Measurements from ENCODE around the gene GXYLT2. TPM values are rescaled to one million over a fixed set of nuclear protein-coding genes. Genes with fewer than 3 reads are reported as not detected.

The GXYLT2 gene
- total and polyA plus RNA-seq, 10 of the 15 experiments (the other 5 are each of a cell fraction or from before 2014, with no cell fraction given): 0.27 to 2.6 (median 0.78) TPM

DNA sequence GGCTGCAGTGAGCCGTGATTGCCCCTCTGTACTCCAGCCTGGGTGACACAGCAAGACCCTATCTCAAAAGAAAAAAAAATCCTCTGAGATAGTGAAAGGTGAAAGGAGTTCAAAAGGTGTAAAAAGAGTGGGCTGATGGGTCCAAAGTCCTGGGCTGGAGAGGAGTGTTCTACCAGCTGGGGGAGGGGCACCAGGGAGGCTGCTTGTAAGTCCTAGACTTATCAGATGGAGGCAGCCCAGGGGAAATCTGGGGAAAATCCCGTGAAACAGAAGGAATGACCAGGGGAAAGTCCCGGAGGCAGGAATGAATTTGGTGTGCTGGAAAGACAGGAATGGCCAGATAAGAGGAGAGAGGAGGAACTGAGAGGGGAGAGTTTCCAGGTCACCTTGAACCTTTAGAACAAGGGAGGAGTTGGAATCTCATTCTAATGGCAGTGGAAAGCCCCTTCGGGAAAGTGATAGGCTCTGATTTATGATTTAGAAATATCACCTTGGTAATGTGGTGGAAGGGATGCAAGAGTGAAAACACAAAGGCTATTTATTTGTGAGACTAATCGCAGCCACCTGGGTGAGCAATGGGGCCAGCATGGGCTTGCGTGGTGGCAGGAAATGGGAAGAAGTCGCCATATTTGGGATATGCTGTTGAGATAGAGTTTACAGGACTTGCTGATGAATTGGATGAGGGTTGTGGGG lies 85.3 kb downstream of the GXYLT2 start (continued):
- TF ChIP-seq MEF2B (IDR thresholded peaks at IDR 0.05; ENCODE audit: partially characterized antibody, poor library complexity, severe bottlenecking) (no peak), SPI1 (IDR thresholded peaks at IDR 0.05; ENCODE audit: borderline replicate concordance, insufficient read depth, low read depth, low read length) (no peak), EED (IDR thresholded peaks at IDR 0.05; ENCODE audit: low read depth) (peak; percentile 92), ATF7 (IDR thresholded peaks at IDR 0.05; ENCODE audit: low read depth) (0 out of 2 replicates have a peak, but pooled peaks have one; percentile 38), CHD2 (IDR thresholded peaks at IDR 0.05; ENCODE audit: borderline replicate concordance, low read depth, low read length) (0 out of 2 replicates have a peak, but pooled peaks have one; percentile 23), POLR2A (IDR thresholded peaks at IDR 0.05; ENCODE audit: low read depth, low read length) (no peak), NFIC (IDR thresholded peaks at IDR 0.05; ENCODE audit: low read depth, low read length) (peak; percentile 67; the same call in 1 of the 2 replicates), RCOR1 (conservative IDR thresholded peaks at IDR 0.05; ENCODE audit: low read depth, low read length) (no peak), NFYA (IDR thresholded peaks at IDR 0.05; ENCODE audit: borderline replicate concordance, low read depth, low read length) (no peak), BMI1 (IDR thresholded peaks at IDR 0.05; ENCODE audit: borderline replicate concordance) (peak; percentile 53; the same call in 1 of the 2 replicates), DPF2 (IDR thresholded peaks at IDR 0.05) (peak; percentile 90)

DNA sequence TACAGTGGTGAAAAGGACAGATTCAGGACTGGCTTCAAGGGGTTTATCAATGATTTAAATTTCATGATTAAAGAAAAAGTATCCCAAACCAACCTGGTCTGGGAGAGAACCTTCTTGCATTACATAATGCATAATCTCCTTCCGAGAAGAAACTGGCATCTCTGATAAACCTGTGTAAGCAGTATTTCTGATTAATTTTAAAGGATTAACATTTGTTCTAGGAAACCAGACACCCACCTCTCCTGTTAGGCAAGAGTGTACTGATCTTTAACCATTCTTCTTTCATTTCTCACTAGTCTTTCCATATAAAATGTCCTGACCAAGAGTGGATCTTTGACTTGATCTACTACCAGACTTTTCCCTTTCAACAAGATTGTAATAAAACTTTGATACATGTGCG lies 85.9 kb downstream of the GXYLT2 start:
- in situ Hi-C loops (cut with MboI): no loop called here
- no TSS peak for BruUV-seq (replicated peaks)

More for the DNA sequence above, 85.9 kb downstream of the GXYLT2 start:
- ChIA-PET POLR2A (no interaction called here), CTCF (interaction anchor here (1.0 kb wide), 1 partner anchor 82 kb away, joined by 3 read pairs; no protein-coding TSS in a partner anchor), SMC1A (ENCODE audit: uncharacterized antibody, unreplicated experiment) (no interaction called here), RAD21 (ENCODE audit: unreplicated experiment) (no interaction called here)
- Histone ChIP-seq H3K4me3 (no peak overlapping the region), H3K9ac (ENCODE audit: control insufficient read depth, insufficient read depth, low read length) (no peak overlapping the region), H3K36me3 (ENCODE audit: control insufficient read depth in 2 of 2, insufficient read depth in 2 of 2, low read length in 1 of 2) (no peaks in the 10 kb centered on the region), H3K4me2 (ENCODE audit: control insufficient read depth, insufficient read depth) (no peak overlapping the region), H3K4me1 (ENCODE audit: control insufficient read depth, insufficient read depth, low read length) (peaks cover 25% of the 10 kb centered on the region), H3K27me3 (replicated peaks in 1 of 2; ENCODE audit: control insufficient read depth in 2 of 2, insufficient read depth in 2 of 2, low read length in 1 of 2) (no peaks in the 10 kb centered on the region), H3K79me2 (ENCODE audit: control insufficient read depth, insufficient read depth, low read length) (no peaks in the 10 kb centered on the region), H3K27ac (ENCODE audit: control insufficient read depth, insufficient read depth) (no peak overlapping the region), H4K20me1 (ENCODE audit: control insufficient read depth, insufficient read depth) (no peaks in the 10 kb centered on the region), H3K9me3 (replicated peaks; ENCODE audit: control insufficient read depth, insufficient read depth, low read length) (no peaks in the 10 kb centered on the region), H2AFZ (ENCODE audit: control insufficient read depth, low read depth, low read length) (no peak overlapping the region)
- ATAC-seq: no peak
- intact Hi-C loops (cut with micrococcal nuclease; ENCODE audit: unreplicated experiment): loop anchor here (10.0 kb wide), 1 partner anchor 521 kb away; no protein-coding TSS in a partner anchor
- 100% methylated on average over 2 of the region's 2 CpGs for WGBS (ENCODE audit: insufficient coverage, insufficient replicate concordance, low lambda C conversion rate, missing lambda C conversion rate)
- TF ChIP-seq CEBPB (IDR thresholded peaks at IDR 0.05; ENCODE audit: borderline replicate concordance in 1 of 2, low read depth in 2 of 2, low read length in 2 of 2): no peak
- no peak for TF ChIP-seq BRCA1 (IDR thresholded peaks at IDR 0.05; ENCODE audit: low read depth, low read length)
- TF ChIP-seq ZZZ3 (IDR thresholded peaks at IDR 0.05; ENCODE audit: control insufficient read depth, insufficient read length, low read depth): no peak
- TF ChIP-seq CHD4 (IDR thresholded peaks at IDR 0.05): no peak
- no peak for TF ChIP-seq GABPA (IDR thresholded peaks at IDR 0.05; ENCODE audit: low read depth)
- no peak for TF ChIP-seq FOXK2 (IDR thresholded peaks at IDR 0.05)
- TF ChIP-seq ASH2L (IDR thresholded peaks at IDR 0.05; ENCODE audit: borderline replicate concordance, low read depth): no peak
- TF ChIP-seq NFIC (IDR thresholded peaks at IDR 0.05; ENCODE audit: low read depth, low read length): no peak
- no peak for TF ChIP-seq HCFC1 (IDR thresholded peaks at IDR 0.05; ENCODE audit: low read length)
- no peak for TF ChIP-seq TCF12 (IDR thresholded peaks at IDR 0.05; ENCODE audit: low read depth, low read length)
- FAIRE-seq: no peak
- DNase-seq (ENCODE audit: low read depth, low spot score): no peak

All from GM12878 (cell line).